Measurements from ENCODE around the gene TAF4B. TPM values are rescaled to one million over a fixed set of nuclear protein-coding genes. Genes with fewer than 3 reads are reported as not detected.

The TAF4B gene
- total and polyA plus RNA-seq, 10 of the 15 experiments (the other 5 are each of a cell fraction or from before 2014, with no cell fraction given) = 2.3 to 15.0 (median 12.2) TPM

- TF ChIP-seq NRF1 (conservative IDR thresholded peaks at IDR 0.05; ENCODE audit: low read depth, low read length) = no peak
Observed at GRCh38 chr18:26406324-26406723, 180.1 kb downstream of the TAF4B start (continued).

- ATAC-seq (peak; percentile 51), FAIRE-seq (no peak), DNase-seq (ENCODE audit: low read depth, low spot score) (no peak)
- Histone ChIP-seq H3K79me2 (ENCODE audit: control insufficient read depth, insufficient read depth, low read length) (no peaks in the 10 kb centered on the region), H3K36me3 (ENCODE audit: control insufficient read depth in 2 of 2, insufficient read depth in 2 of 2, low read length in 1 of 2) (no peaks in the 10 kb centered on the region), H3K27me3 (replicated peaks in 1 of 2; ENCODE audit: control insufficient read depth in 2 of 2, insufficient read depth in 2 of 2, low read length in 1 of 2) (no peaks in the 10 kb centered on the region), H3K9ac (ENCODE audit: control insufficient read depth, insufficient read depth, low read length) (no peak overlapping the region), H3K4me3 (no peak overlapping the region), H2AFZ (ENCODE audit: control insufficient read depth, low read depth, low read length) (no peak overlapping the region; the same call in 1 of the 2 replicates), H4K20me1 (ENCODE audit: control insufficient read depth, insufficient read depth) (no peaks in the 10 kb centered on the region), H3K4me2 (ENCODE audit: control insufficient read depth, insufficient read depth) (no peak overlapping the region), H3K9me3 (replicated peaks; ENCODE audit: control insufficient read depth, insufficient read depth, low read length) (no peaks in the 10 kb centered on the region), H3K27ac (ENCODE audit: control insufficient read depth, insufficient read depth) (no peak overlapping the region), H3K4me1 (ENCODE audit: control insufficient read depth, insufficient read depth, low read length) (peaks cover 5% of the 10 kb centered on the region; the same call in 1 of the 2 replicates)
- in situ Hi-C loops (cut with MboI) (loop anchor here (5.0 to 25.0 kb wide), 2 partner anchors 240 to 580 kb away; no protein-coding TSS in a partner anchor), intact Hi-C loops (cut with micrococcal nuclease; ENCODE audit: unreplicated experiment) (loop anchor here (5.0 kb wide), 1 partner anchor 140 kb away; the partner anchor contains the start of gene KCTD1)
- ChIA-PET SMC1A (ENCODE audit: uncharacterized antibody, unreplicated experiment) (interaction anchor here (0.6 to 1.9 kb wide), 9 partner anchors 52 to 598 kb away, joined by 3 to 14 read pairs (median 4); no protein-coding TSS in a partner anchor), RAD21 (ENCODE audit: unreplicated experiment) (interaction anchor here (0.6 to 3.9 kb wide), 14 partner anchors 17 to 245 kb away, joined by 3 to 26 read pairs (median 3); partner anchors contain the start of gene KCTD1), CTCF (interaction anchor here (0.6 to 4.1 kb wide), 13 partner anchors 13 to 599 kb away, joined by 3 to 35 read pairs (median 3); partner anchors contain the start of gene KCTD1), POLR2A (no interaction called here)
- WGBS (ENCODE audit: insufficient coverage, insufficient replicate concordance, low lambda C conversion rate, missing lambda C conversion rate) = 46% methylated on average over 15 of the region's 15 CpGs
- BruUV-seq (replicated peaks) = no TSS peak
- TF ChIP-seq EGR1 (IDR thresholded peaks at IDR 0.05; ENCODE audit: borderline replicate concordance in 1 of 2, low read depth in 2 of 2, low read length in 2 of 2) = peak in 1 of 2 experiments; percentile 72; a peak in 2 of 3 replicates
- no peak for TF ChIP-seq ZNF592 (IDR thresholded peaks at IDR 0.05)
- peak; percentile 94; the same call in 1 of the 3 replicates for TF ChIP-seq POU2F2 (IDR thresholded peaks at IDR 0.05; ENCODE audit: borderline replicate concordance, low read depth, low read length)
Observed at GRCh38 chr18:26406854-26407517, 180.7 kb downstream of the TAF4B start.

All from GM12878 (cell line).